ENCODE measurements around the gene MORN4.
"Not testable (repeated sequence)": the region's sequence is repeated elsewhere in the genome, so short reads cannot be mapped to it uniquely, and the experiment has no call there.

MORN4 gene

GRCh38 chr10:97632949-97633884 is at the start of gene MORN4:
TSS of gene MORN4 (minus strand) at chr10:97633500. CDS start at chr10:97619653, 13,847 bp downstream.
- peak; percentile 58 to 94 (median 86) for DNase-seq

- no peak for DNase-seq
Measured at GRCh38 chr10:97682042-97682441, 48.7 kb upstream of the MORN4 start.

DNA sequence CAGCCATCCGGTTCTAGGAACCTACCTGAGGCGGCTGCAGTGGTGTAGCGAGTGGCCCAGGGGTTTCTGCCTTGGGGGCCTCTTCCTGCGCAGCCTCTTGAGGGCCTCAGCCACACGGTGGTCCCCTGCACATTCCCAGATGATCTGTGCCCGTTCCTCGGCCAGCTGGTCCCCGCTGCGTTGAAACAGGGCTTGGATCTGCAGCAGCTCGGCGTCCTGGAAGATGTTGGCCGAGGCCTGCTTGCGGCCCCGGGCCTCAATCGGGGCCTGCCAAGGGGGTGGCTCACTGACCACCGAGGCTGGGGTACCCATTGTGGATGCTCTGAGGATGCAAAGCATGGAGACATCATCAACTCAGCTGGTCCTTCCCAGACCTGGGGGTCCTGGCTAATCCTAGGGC is 46.3 kb upstream of the MORN4 start:
- DNase-seq, result no peak

DNA sequence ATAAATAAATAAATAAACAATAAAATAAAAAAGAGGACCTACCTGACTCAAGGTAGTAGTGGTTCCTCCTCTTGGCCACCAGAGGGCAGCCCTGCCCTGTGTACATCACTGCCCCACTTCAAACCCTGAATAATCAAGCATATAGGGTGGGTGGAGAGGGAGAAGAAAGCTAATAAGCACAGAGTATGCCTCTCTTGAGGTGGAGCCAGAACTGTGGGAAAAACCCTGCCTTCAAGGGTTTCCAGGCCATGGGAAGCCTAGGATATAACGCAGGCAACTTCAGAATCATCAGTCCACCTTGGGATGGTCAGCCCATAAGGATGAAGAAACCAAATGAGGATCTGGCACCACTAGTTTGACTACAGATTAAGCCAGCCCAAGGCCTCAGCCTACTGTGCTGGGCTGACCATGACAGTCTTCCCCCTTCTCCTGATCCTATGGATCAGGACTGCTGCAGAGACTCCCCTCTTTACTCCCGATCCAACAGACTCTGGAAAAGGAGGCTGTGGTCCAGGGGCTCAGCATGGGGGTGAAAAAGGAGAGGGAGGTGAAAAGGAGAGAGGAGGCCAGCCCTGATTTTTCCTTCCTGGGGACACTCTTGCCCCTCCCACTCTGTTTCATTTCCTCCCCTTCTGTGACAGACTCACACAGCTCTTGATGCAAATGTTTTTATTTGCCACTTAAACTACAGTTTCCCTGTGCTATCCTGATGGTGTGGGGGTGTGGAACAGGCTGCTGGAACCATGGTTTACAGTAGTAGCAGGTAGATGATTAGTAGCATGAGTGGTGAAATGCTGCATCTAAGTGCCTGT is 43.7 kb upstream of the MORN4 start:
- DNase-seq, result peak in 3 of 14 donors; percentile 10 to 26 (median 18)

GRCh38 chr10:97675222-97675621 is 41.9 kb upstream of the MORN4 start:
- DNase-seq, result no peak

DNA sequence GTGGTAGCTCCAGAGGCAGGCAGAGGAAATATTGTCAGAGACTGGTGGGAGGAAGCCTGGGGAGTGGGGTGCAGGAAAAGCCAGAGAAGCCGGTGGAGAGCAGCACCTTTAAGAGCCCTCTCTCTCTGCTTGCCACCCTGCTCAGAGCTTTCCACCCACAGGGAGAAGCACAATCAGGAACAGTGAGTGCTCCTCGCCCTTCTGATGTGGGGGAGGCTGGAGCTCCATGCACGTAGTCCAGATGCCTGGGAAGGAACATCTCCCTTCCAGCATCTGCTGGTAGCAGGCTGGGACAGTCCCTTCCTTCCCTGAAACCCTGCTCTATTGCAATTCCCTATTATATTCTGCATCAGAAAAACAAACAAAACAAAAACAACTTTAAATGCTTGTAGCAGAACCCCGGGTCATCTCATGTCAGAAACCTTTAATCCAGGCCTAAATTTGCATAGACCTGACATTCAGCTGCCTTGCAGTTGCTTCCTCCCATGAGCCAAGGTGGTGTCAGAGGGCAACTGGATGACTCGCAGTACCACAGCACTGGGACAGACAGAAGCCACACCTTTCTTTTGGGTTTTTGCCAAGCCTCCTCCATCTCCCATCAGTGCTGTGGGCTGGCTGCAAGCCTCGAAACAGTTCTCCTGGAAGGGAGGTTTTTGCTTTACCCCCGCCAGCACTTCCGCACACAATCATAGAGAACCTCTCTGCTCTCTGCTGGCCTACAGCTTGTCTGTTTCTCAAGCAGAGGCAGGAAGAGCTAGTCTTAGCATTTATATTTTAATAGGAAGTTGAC is 40.6 kb upstream of the MORN4 start:
- no peak for DNase-seq

- DNase-seq, result no peak
Measured at GRCh38 chr10:97669571-97669970, 36.3 kb upstream of the MORN4 start.

GRCh38 chr10:97667463-97667862 is 34.2 kb upstream of the MORN4 start:
- DNase-seq, result no peak

GRCh38 chr10:97666992-97667391 is 33.7 kb upstream of the MORN4 start:
- DNase-seq, result no peak

DNA sequence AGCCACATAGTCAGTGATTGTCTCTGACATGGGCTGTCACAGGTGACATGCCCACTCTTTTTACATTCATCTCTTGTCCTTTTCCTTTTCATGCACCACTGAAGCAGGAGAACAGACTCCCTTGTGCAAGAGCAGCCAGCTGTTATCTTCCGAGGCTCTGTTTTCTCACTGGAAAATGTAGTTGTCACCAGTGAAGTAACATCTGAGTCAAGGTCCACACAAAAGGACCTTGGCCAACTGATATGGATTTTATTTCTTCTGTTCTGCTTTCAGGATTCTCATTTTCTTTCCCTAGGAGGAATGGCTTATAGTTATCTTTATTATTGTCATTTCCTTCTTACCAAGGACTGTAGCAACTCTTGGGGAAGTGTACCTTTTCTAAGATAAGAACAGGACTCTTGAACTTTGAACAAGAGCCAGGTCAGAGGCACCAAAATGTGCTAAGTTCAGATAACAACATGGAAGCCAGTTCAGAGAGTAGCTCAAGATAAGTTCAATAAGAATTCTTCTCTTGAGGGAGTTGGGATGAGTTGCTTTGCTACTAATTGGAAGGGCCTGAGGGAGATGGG is 31.1 kb upstream of the MORN4 start:
- DNase-seq, result no peak

DNA sequence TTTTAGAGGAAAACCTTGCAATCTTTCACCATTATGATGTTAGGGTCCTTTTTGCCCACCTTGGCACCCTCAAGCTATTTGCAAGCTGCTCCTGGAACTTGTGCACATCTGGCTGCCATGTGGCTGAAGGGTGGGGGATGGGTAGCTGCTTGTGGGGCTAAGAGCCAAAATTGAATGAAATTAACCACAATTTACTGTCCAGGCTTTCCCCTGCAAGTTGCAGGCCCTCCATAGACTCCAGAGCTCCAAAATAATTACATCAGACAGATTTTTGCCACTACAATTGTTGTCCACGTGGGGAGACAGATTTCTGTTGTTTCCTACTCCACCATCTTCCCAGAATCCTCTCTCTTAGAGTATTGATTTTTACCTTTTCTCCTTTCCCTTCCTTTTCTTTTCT is 26.3 kb upstream of the MORN4 start:
- no peak for DNase-seq

DNA sequence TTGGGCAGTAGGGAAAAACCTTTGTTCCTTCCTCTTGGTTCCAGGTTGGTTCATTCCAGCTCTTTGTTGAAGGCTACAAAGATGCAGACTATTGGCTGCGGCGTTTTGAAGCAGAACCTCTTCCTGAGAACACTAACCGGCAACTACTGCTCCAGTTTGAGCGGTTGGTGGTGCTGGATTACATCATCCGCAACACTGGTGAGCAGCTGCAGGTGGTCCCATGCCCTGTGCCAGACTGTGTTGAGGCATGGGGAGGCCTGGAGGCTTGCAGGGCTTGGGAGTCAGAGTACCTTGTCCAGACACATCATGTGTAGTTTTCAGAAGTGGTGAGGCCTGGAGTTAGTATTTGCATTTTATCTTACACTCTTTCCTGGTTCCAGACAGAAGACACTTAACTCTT is 23.5 kb upstream of the MORN4 start:
- no peak for DNase-seq

- no peak for DNase-seq
Measured at GRCh38 chr10:97651773-97652172, 18.5 kb upstream of the MORN4 start.

- DNase-seq, result no peak
Measured at GRCh38 chr10:97650726-97651125, 17.4 kb upstream of the MORN4 start.

- not testable (repeated sequence) for DNase-seq
Measured at GRCh38 chr10:97649405-97649750, 16.1 kb upstream of the MORN4 start.

GRCh38 chr10:97648562-97649404 is 15.5 kb upstream of the MORN4 start:
- peak in 2 of 14 donors; percentile 10 to 12 for DNase-seq

- DNase-seq, result no peak
Measured at GRCh38 chr10:97647556-97647955, 14.3 kb upstream of the MORN4 start.

DNA sequence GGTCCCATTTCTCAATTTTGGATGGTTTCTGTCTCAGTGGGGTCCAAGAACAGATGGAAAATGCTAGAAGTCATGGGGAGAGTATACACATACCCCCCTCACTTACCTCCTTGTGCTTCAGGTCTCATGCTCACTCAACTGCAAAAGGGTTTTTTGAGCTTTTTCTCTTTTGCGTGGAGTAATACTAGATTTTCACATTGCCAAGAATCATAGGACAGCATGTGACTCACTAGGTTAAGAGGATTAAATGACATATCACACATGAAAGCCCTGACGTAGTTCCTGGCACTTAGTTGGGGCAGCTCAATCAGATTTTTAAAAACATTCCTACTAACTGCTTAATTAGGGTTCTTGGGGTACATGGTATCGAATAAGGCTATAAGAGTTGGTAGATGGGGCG is 11.6 kb upstream of the MORN4 start:
- DNase-seq, result no peak

DNA sequence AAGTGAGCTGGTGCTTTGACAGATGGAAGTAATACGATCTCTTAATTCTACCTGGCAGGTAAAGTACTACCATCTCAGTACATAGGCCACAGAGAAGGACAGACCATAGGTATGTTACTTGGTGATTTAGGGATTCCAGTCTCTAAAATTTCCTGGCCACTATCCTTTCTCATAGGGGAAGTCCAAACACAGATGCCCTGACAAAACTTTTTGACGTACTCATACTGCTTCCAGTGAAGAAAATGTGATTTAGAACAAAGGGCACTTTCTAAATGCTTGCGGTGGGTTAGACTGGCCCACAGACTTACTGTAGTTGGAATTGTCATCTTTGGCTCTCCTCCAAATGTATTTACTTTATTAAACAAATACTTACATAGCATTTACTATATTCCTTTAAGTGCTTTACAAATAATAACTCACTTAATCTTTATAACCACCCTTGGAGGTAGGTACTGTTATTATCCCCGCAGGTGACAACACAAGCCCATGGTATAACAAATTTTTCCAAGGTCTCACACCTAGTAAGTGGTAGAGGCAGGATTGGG is 10.2 kb upstream of the MORN4 start:
- DNase-seq, result no peak

GRCh38 chr10:97642471-97643159 is 9.3 kb upstream of the MORN4 start:
- not testable (repeated sequence) for DNase-seq

Measured in C1 segment of cervical spinal cord (tissue), 14 donors.